Astrocyte (in vitro differentiated cells and primary cell): Measurements from ENCODE around the gene KCNH6. TPM values are rescaled to one million over a fixed set of nuclear protein-coding genes. Genes with fewer than 3 reads are reported as not detected.

Source experiments
- DNase-seq: peaks from one replicate; pipeline ENCODE4 v3.0.0-alpha.2; 2010; ENCODE audit warnings: low read depth
- FAIRE-seq: peaks from 2 replicates; lab custom pipeline; 2011; peaks lifted over from hg19 to GRCh38; lab: Jason Lieb, UNC
- H2AFZ ChIP-seq: 2 replicates; pipeline ENCODE4 v1.6.0; 2012; ENCODE audit warnings: low read depth, low read length, inconsistent platforms
- H3K27ac ChIP-seq: 2 replicates; pipeline ENCODE4 v1.5.1; 2011; ENCODE audit warnings: low read depth, low read length, inconsistent platforms
- H3K27me3 ChIP-seq: 2 replicates; pipeline ENCODE4 v1.6.0; 2011; ENCODE audit warnings: low read length, inconsistent platforms; ENCODE audit not compliant: insufficient read depth
- H3K36me3 ChIP-seq: 2 replicates; pipeline ENCODE4 v1.5.1; 2011; ENCODE audit warnings: low read length, inconsistent platforms; ENCODE audit not compliant: insufficient read depth
- H3K4me1 ChIP-seq: 2 replicates; pipeline ENCODE4 v1.5.1; 2011; ENCODE audit warnings: low read length, inconsistent platforms; ENCODE audit not compliant: insufficient read depth
- H3K4me2 ChIP-seq: 2 replicates; pipeline ENCODE4 v1.6.0; 2012; ENCODE audit warnings: low read length, inconsistent platforms
- H3K4me3 ChIP-seq: 2 replicates; pipeline ENCODE4 v1.5.1; 2011; ENCODE audit warnings: low read depth, mild to moderate bottlenecking, low read length, inconsistent platforms; ENCODE audit not compliant: insufficient read depth
- H3K79me2 ChIP-seq: 2 replicates; pipeline ENCODE4 v1.6.0; 2012; ENCODE audit warnings: mild to moderate bottlenecking, low read length, inconsistent platforms; ENCODE audit not compliant: insufficient read depth
- H3K9ac ChIP-seq: 2 replicates; pipeline ENCODE4 v1.6.0; 2012; ENCODE audit warnings: mild to moderate bottlenecking, low read length, inconsistent platforms
- H3K9me3 ChIP-seq: 2 replicates; pipeline ENCODE4 v1.5.1; 2012; ENCODE audit warnings: low read depth, mild to moderate bottlenecking, low read length, inconsistent platforms; ENCODE audit not compliant: insufficient read depth
- H4K20me1 ChIP-seq: 2 replicates; pipeline ENCODE4 v1.6.0; 2012; ENCODE audit warnings: low read length, inconsistent platforms; ENCODE audit not compliant: insufficient read depth
- H3K27ac Mint-ChIP-seq: one replicate; pipeline ENCODE4 v1.8.0; 2021; ENCODE audit warnings: mild to moderate bottlenecking, mixed read lengths; ENCODE audit not compliant: unreplicated experiment
- H3K27me3 Mint-ChIP-seq: one replicate; pipeline ENCODE4 v1.8.0; 2021; ENCODE audit warnings: low read depth, mixed read lengths; ENCODE audit not compliant: unreplicated experiment
- H3K36me3 Mint-ChIP-seq: one replicate; pipeline ENCODE4 v1.8.0; 2021; ENCODE audit warnings: low read depth, mixed read lengths; ENCODE audit not compliant: unreplicated experiment
- H3K4me1 Mint-ChIP-seq: one replicate; pipeline ENCODE4 v1.8.0; 2021; ENCODE audit warnings: low read depth, mixed read lengths; ENCODE audit not compliant: unreplicated experiment
- H3K4me3 Mint-ChIP-seq: one replicate; pipeline ENCODE4 v1.8.0; 2021; ENCODE audit warnings: mild to moderate bottlenecking, moderate library complexity, mixed read lengths; ENCODE audit not compliant: unreplicated experiment
- H3K9me3 Mint-ChIP-seq: one replicate; pipeline ENCODE4 v1.8.0; 2021; ENCODE audit warnings: mild to moderate bottlenecking, mixed read lengths; ENCODE audit not compliant: unreplicated experiment
- EZH2 ChIP-seq: IDR thresholded peaks from 2 replicates; pipeline ENCODE4 v1.6.1; 2012; ENCODE audit warnings: mild to moderate bottlenecking, low read length, inconsistent platforms; ENCODE audit not compliant: insufficient read depth
- total RNA-seq: library from RNA; stranded (reverse); gene quantifications from 2 replicates; pipeline ENCODE4 v1.2.1, GENCODE V29; 2021
- TF ChIP-seq, protein P1 (sequence below): IDR thresholded peaks from 2 replicates; pipeline ENCODE4 v1.5.1; 2011; ENCODE audit warnings: low read depth, mild to moderate bottlenecking, inconsistent platforms, low read length, moderate library complexity; ENCODE audit not compliant: insufficient read depth

The KCNH6 gene
- total RNA-seq, 1 donor from 2014 or later = not detected

DNA sequence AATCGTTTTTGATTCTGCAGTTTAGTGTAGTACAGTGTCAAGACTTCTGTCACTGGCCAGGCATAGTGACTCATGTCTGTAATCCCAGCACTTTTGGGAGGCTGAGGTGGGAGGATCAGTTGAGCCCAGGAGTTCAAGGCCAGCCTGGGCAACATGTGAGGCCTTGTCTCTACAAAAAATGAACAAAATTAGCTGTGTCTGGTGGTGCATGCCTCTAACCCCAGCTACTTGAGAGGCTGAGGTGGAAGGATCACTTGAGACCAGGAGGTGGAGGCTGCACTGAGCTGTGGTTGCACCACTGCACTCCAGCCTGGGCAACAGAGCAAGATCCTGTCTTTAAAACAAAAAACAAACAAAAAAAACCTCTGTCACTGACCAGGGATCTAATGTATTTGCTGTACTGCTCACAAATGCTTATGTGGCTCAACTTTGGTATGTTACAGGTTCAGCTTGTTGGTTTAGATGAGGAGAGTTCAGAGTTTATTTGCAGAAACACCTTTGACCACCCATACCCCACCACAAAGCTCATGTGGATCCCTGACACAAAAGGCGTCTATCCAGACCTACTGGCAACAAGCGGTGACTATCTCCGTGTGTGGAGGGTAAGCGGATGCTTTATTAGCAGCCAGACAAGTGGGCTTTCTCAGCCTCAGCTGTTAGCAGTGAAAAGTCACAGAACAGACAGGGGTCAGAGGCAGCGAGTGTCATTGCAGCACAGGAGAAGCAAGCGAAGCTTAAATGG is 55.0 kb downstream of the KCNH6 start:
- H3K27ac Mint-ChIP-seq = no peak overlapping the region

DNA sequence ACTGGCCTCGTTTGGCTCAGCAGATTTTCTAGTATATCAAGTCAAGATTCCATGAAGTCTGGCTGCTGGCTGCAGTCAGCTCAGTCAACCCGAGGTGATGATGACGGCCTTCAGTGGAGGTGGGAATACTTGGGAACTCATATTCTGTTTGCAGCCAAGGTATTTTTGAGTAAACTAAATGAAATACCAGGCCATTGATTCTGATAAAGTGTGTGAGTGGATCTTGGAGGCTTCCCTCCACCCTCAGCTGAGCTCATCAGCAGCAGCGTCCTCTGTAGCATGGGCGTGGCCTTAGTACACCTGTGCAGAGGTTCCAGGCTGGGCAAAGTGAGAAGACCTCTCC is 55.6 kb downstream of the KCNH6 start:
- Histone ChIP-seq H3K9me3 (no peaks in the 10 kb centered on the region), H3K4me1 (no peaks in the 10 kb centered on the region), H4K20me1 (peaks cover 76% of the 10 kb centered on the region), H2AFZ (no peak overlapping the region), H3K4me3 (no peak overlapping the region), H3K36me3 (peaks cover 29% of the 10 kb centered on the region), H3K27ac (no peak overlapping the region), H3K9ac (no peak overlapping the region), H3K27me3 (no peaks in the 10 kb centered on the region), H3K79me2 (peaks cover 57% of the 10 kb centered on the region), H3K4me2 (no peak overlapping the region)
- no peak for TF ChIP-seq EZH2
- TF ChIP-seq, protein P1, sequence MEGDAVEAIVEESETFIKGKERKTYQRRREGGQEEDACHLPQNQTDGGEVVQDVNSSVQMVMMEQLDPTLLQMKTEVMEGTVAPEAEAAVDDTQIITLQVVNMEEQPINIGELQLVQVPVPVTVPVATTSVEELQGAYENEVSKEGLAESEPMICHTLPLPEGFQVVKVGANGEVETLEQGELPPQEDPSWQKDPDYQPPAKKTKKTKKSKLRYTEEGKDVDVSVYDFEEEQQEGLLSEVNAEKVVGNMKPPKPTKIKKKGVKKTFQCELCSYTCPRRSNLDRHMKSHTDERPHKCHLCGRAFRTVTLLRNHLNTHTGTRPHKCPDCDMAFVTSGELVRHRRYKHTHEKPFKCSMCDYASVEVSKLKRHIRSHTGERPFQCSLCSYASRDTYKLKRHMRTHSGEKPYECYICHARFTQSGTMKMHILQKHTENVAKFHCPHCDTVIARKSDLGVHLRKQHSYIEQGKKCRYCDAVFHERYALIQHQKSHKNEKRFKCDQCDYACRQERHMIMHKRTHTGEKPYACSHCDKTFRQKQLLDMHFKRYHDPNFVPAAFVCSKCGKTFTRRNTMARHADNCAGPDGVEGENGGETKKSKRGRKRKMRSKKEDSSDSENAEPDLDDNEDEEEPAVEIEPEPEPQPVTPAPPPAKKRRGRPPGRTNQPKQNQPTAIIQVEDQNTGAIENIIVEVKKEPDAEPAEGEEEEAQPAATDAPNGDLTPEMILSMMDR = no peak
- H3K9me3 Mint-ChIP-seq = no peaks in the 10 kb centered on the region
- FAIRE-seq (no peak), DNase-seq (no peak)
- H3K27ac Mint-ChIP-seq = no peak overlapping the region
- H3K36me3 Mint-ChIP-seq = peaks cover 17% of the 10 kb centered on the region
- H3K4me1 Mint-ChIP-seq = peaks cover 10% of the 10 kb centered on the region
- no peaks in the 10 kb centered on the region for H3K27me3 Mint-ChIP-seq
- H3K4me3 Mint-ChIP-seq = no peak overlapping the region

More for the DNA sequence above, 55.0 kb downstream of the KCNH6 start:
- Histone ChIP-seq H3K9me3 (no peaks in the 10 kb centered on the region), H3K4me3 (no peak overlapping the region), H3K79me2 (peaks cover 61% of the 10 kb centered on the region), H3K4me1 (no peaks in the 10 kb centered on the region), H3K36me3 (peaks cover 25% of the 10 kb centered on the region), H4K20me1 (peaks cover 77% of the 10 kb centered on the region), H3K27ac (no peak overlapping the region), H3K27me3 (no peaks in the 10 kb centered on the region), H3K9ac (no peak overlapping the region), H2AFZ (no peak overlapping the region), H3K4me2 (no peak overlapping the region)
- H3K9me3 Mint-ChIP-seq = no peaks in the 10 kb centered on the region
- DNase-seq (no peak), FAIRE-seq (no peak)
- H3K4me3 Mint-ChIP-seq = no peak overlapping the region
- peaks cover 10% of the 10 kb centered on the region for H3K4me1 Mint-ChIP-seq
- TF ChIP-seq, protein P1 = no peak
- peaks cover 15% of the 10 kb centered on the region for H3K36me3 Mint-ChIP-seq
- no peaks in the 10 kb centered on the region for H3K27me3 Mint-ChIP-seq

DNA sequence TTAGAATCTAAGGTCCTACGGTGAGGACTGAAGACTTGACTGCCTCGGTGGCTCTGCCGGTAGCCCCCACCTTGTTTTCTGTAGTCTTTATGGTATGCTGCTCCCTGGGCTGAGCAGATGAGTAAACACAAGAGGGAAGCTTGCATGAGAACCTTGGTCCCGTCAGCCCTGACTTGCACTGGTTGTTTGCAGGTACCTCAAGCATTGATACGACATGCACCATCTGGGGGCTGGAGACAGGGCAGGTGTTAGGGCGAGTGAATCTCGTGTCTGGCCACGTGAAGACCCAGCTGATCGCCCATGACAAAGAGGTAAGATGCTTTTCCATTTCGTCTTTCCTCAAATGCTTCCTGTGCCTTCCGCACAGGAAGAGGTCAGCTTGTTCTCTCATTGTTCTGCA is 56.5 kb downstream of the KCNH6 start:
- peaks cover 48% of the 10 kb centered on the region for H3K79me2 ChIP-seq
- FAIRE-seq = no peak

More for the DNA sequence above, 56.5 kb downstream of the KCNH6 start:
- no peak overlapping the region for H3K4me2 ChIP-seq
- peaks cover 67% of the 10 kb centered on the region for H4K20me1 ChIP-seq
- Mint-ChIP-seq H3K9me3 (no peaks in the 10 kb centered on the region), H3K4me1 (peaks cover 10% of the 10 kb centered on the region), H3K27me3 (no peaks in the 10 kb centered on the region), H3K4me3 (no peak overlapping the region), H3K27ac (no peak overlapping the region), H3K36me3 (peaks cover 20% of the 10 kb centered on the region)
- DNase-seq = no peak
- no peaks in the 10 kb centered on the region for H3K4me1 ChIP-seq
- H3K27me3 ChIP-seq = no peaks in the 10 kb centered on the region
- H2AFZ ChIP-seq = no peak overlapping the region
- H3K27ac ChIP-seq = no peak overlapping the region
- H3K36me3 ChIP-seq = peaks cover 33% of the 10 kb centered on the region
- no peak overlapping the region for H3K4me3 ChIP-seq
- TF ChIP-seq EZH2 = no peak
- TF ChIP-seq, protein P1 = no peak
- H3K9me3 ChIP-seq = no peaks in the 10 kb centered on the region
- H3K9ac ChIP-seq = no peak overlapping the region
